Measurements from ENCODE around the gene FGL2.

DNA sequence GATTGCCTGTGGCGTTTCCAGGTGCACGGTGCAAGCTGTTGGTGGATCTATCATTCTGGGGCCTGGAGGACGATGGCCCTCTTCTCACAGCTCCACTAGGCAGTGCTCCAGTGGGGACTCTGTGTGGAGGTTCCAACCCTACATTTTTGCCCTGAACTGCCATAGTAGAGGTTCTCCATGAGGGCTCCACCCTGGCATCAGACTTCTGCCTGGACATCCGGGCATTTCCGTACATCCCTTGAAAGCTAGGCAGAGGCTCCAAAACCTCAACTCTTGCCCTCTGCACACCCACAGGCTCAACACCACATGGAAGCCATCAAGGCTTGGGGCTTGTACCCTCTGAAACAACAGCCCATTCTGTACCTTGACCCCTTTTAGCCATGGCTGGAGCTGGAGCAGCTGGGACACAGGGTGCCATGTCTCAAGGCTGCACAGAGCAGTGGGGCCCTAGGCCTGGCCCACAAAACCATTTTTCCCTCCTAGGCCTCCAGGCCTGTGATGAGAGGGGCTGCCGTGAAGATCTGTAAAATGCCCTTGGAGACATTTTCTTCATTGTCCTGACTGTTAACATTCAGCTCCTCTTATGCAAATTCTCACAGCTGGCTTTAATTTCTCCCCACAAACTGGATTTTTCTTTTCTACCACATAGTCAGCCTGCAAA lies 10.0 kb upstream of the FGL2 start:
- TF ChIP-seq POLR2A (IDR thresholded peaks at IDR 0.05), result no peak
- TF ChIP-seq, protein P1, sequence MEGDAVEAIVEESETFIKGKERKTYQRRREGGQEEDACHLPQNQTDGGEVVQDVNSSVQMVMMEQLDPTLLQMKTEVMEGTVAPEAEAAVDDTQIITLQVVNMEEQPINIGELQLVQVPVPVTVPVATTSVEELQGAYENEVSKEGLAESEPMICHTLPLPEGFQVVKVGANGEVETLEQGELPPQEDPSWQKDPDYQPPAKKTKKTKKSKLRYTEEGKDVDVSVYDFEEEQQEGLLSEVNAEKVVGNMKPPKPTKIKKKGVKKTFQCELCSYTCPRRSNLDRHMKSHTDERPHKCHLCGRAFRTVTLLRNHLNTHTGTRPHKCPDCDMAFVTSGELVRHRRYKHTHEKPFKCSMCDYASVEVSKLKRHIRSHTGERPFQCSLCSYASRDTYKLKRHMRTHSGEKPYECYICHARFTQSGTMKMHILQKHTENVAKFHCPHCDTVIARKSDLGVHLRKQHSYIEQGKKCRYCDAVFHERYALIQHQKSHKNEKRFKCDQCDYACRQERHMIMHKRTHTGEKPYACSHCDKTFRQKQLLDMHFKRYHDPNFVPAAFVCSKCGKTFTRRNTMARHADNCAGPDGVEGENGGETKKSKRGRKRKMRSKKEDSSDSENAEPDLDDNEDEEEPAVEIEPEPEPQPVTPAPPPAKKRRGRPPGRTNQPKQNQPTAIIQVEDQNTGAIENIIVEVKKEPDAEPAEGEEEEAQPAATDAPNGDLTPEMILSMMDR (IDR thresholded peaks at IDR 0.05), result no peak

All from right lobe of liver (tissue), 4 donors.